ENCODE data around the gene UNC5B.

Gene UNC5B
- 1.3 to 57.0 (median 7.1) reads per million in 18 experiments for total RNA-seq

- DNase-seq, result peak; percentile 85 to 88
Measured at GRCh38 chr10:71212318-71213126, at the start of gene UNC5B. Gene UNC5B, plus strand, starts transcription at chr10:71212570. Its CDS starts 416 bp downstream, at chr10:71212986.

GRCh38 chr10:71173466-71173865 is 38.9 kb upstream of the UNC5B start:
- no peak for DNase-seq

DNA sequence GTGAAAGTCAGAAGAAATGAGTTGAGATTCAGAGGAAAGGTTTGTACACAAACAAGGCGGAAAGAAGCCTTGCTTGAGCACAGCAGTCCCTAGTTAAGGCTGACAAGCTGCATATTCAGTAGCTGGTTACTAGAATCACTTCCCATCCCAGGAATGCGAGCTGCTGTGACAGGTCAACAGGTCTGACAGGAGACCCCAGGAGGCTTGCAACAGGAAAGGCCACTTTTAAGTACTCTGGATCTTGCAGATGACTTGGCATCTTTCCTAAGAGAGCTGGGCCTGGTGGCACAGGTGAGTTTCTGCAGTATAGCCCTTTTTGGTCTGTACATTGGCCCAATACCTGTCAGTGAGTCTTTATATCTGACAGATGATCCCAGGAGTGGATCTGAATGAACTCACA is 35.7 kb upstream of the UNC5B start:
- no peak for DNase-seq

- DNase-seq, result no peak
Measured at GRCh38 chr10:71177651-71178199, 34.6 kb upstream of the UNC5B start.

GRCh38 chr10:71178880-71179279 is 33.5 kb upstream of the UNC5B start:
- DNase-seq, result no peak

- DNase-seq, result no peak
Measured at GRCh38 chr10:71179382-71179781, 33.0 kb upstream of the UNC5B start.

DNA sequence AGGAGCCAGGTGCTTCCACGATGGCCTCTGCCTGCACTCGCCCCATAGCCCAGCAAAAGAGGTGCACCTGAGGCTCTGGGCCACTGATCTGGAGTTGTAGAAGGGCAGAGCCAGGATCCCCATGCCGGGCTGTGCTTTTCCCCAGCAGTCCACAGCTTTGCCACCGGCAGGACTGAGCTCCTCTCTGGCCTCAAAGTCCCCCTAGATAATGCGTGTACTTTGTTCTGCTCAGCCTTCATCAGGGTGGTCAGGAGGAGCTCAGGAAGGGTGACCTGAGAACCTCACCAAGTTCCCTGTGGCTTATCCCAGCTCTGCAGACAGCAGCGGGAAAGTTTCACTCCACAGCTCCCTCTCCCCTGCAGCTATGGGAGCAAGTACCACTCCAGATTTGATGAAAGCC is 27.9 kb upstream of the UNC5B start:
- no peak for DNase-seq

DNA sequence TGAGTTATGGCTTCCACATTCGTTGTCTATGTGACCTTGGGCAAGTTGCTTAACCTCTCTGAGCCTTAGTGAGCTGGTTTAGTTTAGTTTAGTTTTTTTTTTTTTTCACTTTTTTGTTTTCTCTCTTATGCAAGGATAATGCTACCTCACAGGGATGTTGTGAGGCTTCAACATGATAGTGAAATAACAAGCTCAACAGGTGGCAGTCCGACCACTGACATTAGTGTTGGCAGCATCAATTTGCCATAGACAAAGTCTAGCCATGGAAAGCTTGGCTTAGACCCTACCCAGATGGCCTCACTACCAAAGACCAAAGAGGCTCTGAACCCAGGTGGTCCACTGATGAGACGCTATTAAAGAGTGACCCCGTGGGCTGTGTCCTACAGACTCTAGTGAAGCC is 27.2 kb upstream of the UNC5B start:
- no peak for DNase-seq

GRCh38 chr10:71187197-71187596 is 25.2 kb upstream of the UNC5B start:
- no peak for DNase-seq

GRCh38 chr10:71187600-71187999 is 24.8 kb upstream of the UNC5B start:
- DNase-seq, result no peak

DNA sequence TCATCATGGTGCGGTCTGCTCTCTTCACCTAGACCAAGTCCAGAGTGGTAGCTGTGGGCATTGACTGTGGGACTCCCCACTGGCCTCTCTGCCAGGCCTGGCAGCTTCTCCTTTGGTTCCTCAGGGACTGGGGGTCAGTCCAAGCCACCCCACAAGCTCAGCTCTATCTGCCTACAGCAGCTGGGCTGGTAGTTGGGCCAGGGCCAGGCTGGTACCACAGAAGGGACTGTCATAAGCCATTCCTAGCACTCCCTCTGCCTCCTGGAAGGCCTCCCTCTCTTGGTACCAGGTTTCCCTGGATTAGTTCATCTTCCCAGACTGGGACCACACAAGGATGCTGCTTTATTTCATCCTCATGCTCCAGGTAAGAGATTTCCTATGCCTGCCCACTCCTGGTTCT is 24.2 kb upstream of the UNC5B start:
- no peak for DNase-seq

DNA sequence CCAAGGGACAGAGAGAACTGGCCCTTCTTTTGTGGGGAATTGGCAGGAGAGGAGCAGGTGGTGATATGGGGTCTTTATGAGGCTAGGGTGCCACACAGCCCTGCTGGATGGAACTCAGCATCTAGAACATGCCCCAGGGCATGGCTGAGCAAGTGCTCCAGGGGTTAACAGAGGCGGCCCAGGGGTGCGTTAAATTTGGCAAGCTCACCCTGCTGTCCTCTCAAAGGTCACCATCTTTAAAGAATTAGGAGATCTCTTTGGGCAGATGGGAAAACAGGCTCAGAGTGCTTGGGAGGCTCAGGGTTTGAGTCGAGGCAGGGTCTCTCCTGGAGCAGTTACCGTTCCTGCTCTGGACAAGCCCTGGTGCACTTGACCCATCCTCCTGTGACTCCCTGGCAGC is 21.4 kb upstream of the UNC5B start:
- no peak for DNase-seq

DNA sequence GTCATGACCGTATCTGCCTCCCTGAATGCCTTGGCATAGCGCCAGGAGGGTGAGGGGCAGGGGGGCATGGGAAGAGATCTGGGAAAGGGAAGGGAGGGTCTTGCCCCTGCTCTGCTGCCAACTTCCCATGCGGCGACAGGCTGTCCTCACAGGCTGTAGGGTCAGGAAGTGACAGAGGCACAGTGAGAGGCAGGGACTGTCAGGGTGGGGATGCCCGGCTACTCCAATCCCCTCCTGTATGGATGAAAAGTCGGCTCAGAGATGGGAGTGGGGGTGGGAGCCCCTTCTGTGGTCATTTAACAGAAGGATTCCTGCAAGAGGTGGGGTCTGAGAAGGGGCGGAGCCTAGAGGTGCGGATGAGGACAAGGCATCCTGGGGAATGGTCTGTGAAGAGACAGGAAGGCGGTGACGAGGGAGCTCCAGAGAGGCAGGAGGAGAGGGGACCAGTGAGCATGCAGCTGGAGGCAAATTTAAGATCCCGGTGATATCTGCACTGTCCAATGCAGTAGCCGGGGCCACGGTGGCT is 20.8 kb upstream of the UNC5B start:
- DNase-seq, result no peak

DNA sequence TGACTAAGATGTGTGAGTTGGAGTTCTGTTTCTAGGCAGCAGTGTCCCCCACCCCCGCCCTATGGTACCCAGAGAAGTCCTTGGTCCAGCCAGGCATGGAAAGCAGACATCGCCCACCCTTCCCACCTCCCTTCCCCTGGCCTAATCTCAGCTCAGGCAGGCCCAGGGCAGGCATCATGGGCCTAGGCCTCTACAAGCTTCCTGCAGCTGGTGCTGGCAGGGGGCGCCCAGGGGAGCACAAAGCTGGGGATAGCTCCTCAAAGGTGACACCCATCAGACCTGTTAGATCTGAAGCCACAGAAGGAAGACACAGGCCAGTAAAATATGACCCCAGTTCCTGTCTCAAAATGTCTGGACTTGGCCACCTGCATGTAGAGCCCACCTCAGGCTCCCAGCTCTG is 18.9 kb upstream of the UNC5B start:
- no peak for DNase-seq

- no peak for DNase-seq
Measured at GRCh38 chr10:71197955-71198354, 14.4 kb upstream of the UNC5B start.

- no peak for DNase-seq
Measured at GRCh38 chr10:71201849-71202248, 10.5 kb upstream of the UNC5B start.

DNA sequence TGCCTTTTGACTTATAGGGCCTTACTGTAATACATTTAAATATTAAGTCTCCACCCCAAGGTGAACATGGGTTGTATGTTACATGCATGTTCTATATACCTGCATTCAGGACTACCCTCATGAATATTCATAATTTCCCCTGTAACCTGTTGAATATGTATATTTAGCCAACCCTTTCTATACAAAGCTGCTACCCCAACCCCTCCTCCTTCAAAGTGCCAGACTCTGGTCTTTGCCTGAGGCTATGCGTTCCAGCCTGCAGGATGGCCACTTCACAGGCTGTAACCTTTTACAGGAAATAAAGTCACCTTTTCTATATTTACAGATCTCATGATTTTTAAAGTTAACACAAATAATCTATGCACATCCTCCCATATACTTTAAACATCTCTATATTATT is 10.1 kb upstream of the UNC5B start:
- DNase-seq, result no peak

DNA sequence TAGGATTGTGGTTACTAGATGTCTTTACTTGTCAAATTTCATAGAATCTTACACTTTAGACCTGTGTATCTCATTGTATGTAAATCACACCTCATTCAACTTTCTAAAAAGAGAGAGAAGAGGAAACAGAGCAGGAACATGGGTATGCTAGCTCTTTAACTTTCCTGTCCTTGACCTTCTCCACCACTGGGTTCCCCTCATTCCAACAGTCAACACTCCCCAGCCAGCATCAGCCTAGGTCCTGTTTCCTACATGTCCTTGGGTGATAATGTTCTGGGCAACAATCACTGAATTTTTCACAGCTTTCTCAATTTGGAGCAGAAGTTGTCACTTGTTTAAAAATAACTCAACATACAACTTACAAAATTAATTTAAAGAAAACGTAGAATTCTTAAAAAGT is 9.2 kb upstream of the UNC5B start:
- DNase-seq, result no peak

- DNase-seq, result no peak
Measured at GRCh38 chr10:71203716-71204115, 8.7 kb upstream of the UNC5B start.

DNA sequence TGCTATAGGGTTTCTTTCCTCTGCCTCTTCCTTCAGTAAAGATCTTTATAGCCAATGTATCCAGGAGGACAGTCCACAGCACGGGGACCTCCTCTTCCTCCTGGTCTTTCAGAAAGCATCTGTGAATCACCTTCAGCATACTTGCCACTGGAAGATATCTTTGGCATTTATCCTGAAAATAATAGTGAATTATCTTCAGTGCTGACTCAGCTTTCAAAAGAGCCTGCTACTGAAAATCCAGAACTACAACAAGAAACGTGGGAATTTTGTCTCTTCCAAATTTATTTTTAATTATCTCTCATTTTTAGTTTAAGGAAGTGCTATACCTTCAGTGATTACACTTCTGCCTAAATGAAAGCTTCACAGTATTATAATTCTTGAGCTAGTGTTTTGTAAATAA is 7.6 kb upstream of the UNC5B start:
- no peak for DNase-seq

GRCh38 chr10:71205468-71205867 is 6.9 kb upstream of the UNC5B start:
- no peak for DNase-seq

- DNase-seq, result no peak
Measured at GRCh38 chr10:71206911-71207310, 5.5 kb upstream of the UNC5B start.

- no peak for DNase-seq
Measured at GRCh38 chr10:71207578-71207977, 4.8 kb upstream of the UNC5B start.

- no peak for DNase-seq
Measured at GRCh38 chr10:71209352-71209715, 3.0 kb upstream of the UNC5B start.
